HEK293T (cell line): Measurements from ENCODE around the gene E2F2.

Experiments
- ARNT ChIP-seq: fragments of 450-650 bp; IDR thresholded peaks from 2 replicates; pipeline ENCODE4 v1.6.1; 2017; ENCODE audit warnings: mild to moderate bottlenecking
- BHLHE40 ChIP-seq: fragments of 450-650 bp; IDR thresholded peaks from 2 replicates; pipeline ENCODE4 v1.6.1; 2016; ENCODE audit warnings: mild to moderate bottlenecking, moderate library complexity, borderline replicate concordance
- ELF4 ChIP-seq: fragments of 450-650 bp; IDR thresholded peaks from 2 replicates; pipeline ENCODE4 v1.6.1; 2017; ENCODE audit warnings: antibody characterized with exemption
- L3MBTL2 ChIP-seq: fragments of 450-650 bp; conservative IDR thresholded peaks from 2 replicates; pipeline ENCODE4 v1.6.1; 2016; ENCODE audit warnings: mild to moderate bottlenecking
- NFRKB ChIP-seq: fragments of 450-650 bp; IDR thresholded peaks from 2 replicates; pipeline ENCODE4 v1.6.1; 2016; ENCODE audit warnings: mild to moderate bottlenecking, moderate library complexity
- SP1 ChIP-seq: fragments of 450-650 bp; IDR thresholded peaks from 2 replicates; pipeline ENCODE4 v1.6.1; 2017

GRCh38 chr1:23548704-23549143 lies 17.7 kb upstream of the E2F2 start:
- TF ChIP-seq BHLHE40 (no peak), SP1 (no peak), ELF4 (no peak), L3MBTL2 (no peak), NFRKB (no peak), ARNT (no peak)
